NCI-H226 (cell line): ENCODE data around the gene COA4.

ENCODE experiments used
- DNase-seq: peaks from one replicate; pipeline ENCODE4 v3.0.0-alpha.2; 2015

COA4 gene

DNA sequence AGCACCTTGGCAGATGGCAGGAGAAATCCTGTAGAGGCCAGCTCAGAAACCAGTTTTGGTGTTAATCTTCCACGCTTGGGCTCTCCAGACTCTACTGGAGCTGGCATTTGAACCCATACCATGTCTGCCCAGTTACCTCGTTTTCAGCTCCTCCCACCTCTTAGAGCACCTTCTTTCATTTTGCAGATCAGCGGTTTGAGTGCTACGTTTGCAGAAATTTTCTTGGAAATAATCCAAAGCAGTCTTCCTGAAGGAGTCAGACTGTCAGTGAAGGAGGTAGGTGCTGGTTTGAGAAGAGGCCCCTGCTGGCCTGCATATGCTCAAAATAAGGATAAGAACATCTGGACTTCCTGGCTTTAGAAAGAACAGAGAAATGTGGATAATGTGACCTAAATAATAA, 13.7 kb downstream of the COA4 start:
- no peak for DNase-seq

DNA sequence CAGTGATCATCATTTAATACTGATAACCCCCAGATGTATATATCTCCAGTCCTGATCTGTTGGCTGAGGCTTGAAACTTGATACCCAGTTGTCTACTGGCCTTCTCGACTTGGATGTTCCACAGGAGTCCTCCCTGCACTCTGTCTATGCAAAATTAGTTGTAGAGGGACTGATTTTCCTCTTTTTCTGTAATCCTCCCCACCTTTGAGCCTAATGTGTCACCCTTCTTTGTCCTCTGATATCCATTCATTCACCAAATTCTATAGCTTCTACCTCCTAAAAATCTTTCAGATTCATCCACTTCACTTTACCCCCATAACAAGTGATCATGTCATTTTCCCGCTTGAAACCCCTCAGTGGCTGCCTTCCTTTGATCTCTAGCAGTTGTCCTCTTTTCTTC, 16.4 kb downstream of the COA4 start:
- DNase-seq = no peak

DNA sequence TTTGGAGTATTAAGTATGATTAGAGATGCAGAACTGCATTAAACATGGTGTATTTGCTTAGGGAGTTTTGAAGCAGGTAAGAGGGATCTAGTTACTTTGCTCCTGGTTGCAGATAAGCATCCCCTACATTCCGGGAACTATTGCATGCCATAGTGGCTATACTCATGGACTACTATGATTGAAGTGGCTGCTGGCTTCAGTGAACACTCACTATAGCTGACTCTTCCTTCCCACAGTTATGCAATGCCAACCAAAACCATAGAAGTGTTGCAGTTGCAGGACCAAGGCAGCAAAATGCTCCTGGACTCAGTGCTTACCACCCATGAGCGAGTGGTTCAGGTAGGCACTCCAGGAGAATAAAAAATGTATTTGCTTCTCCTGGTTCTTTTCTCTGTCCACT, 17.0 kb downstream of the COA4 start:
- DNase-seq = no peak

DNA sequence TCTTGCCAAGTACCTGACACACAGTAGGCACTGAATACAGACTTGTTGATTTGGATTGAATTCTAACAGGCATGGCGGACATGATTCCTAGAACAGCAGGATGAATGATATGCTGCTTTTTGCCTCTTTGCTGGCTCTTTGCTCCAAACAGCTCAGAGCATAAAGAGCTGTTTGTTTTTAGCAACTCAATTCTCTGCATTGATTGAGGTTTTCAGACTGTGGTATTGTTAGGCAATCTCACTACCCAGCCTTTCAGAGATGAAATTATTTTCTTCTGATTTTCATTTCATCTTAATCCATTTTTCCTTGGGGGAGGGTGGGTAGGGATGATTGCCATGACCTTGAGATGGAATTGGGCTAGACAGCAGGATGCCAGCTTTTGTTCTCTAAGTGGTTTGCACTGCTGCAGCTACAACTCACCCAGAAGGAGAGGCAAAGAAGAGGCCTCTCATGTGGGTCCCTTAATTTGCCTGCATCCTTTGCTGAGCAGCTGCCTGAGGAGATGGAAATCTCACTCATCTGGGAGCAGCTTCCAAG, 20.5 kb downstream of the COA4 start:
- DNase-seq = no peak

DNA sequence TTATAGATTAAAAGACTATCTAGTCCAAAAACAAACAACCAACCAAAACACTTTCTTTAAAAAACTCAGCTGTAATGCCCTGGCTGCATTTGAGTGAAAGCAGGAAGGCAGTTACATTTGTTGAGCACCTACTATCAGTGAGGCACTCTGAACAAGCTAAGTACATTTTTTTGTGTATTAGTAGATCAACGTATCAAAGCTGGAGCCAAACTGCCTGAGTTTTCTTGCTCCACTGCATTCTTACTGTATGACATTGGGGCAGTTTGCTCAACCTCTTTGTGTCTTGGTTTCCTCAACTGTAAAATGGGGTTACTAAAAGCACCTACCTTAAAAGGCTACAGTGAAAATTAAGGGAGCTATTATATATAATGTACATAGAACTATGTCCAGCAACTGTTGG, 22.0 kb downstream of the COA4 start:
- no peak for DNase-seq

DNA sequence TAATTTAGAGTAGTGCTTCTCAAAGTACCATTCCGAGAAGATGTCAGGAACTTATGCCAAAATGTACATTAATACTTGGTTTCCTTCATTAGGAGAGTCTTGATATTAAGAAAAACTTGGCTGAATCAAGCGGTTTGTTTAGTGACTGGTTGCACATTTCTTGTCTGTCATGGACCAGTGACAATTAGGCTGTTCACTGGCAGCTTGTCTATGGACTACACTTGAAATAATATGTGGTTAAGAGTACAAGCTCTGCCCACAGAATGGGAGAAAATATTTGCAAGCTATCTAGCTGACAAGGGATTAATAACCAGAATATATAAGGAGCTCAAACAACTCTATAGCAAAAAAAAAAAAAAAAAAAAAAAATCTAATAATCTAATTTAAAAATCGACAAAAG, 24.6 kb downstream of the COA4 start:
- DNase-seq = no peak

DNA sequence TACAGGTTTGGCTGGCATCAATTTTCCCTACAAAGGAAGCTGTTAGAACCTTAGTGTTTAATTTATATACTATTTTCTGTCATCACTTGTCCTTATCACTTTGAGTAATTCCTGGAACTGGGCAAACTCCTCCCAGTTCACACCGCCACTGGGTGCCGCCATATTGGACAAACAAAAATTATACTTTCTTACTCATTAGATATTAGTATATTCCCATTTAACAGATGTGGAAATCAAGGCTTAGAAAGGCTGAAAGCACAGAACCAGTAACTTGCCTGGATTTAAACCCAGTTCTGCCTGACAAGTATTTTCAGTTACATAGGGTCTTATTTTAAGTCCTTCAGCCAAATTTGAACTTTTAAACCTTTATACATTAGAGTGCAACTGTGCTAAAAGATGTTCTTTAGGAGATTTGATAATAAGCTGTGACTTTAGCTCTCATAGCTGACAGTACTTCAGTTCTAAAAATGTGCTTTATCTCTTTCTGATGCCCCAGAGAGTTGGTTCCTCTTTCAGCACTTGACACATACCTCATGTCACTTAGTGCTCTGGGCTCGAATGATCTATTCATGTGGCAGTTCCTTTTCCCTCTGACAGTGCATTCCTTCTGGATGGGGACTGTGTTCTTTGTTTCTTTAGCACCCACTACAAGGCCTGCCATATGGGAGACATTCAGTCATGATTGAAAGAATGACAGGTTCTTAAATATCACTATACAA, 25.4 kb downstream of the COA4 start:
- no peak for DNase-seq

DNA sequence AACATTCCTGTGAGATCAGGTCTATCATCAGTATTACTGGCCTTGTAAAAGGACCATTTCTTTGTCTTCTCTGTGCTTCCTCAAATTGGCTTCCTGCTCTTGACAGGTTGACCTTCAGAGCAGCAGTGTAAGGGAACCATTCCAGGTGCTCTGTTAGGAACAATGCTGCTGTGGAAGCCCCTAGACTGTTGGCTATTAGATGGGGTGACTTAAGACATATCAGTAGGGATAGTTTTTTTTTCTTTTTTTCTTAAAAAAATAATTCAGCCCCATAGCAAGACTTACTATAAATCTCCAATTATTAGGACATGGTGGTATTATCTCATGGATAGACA, 37.6 kb downstream of the COA4 start:
- no peak for DNase-seq

DNA sequence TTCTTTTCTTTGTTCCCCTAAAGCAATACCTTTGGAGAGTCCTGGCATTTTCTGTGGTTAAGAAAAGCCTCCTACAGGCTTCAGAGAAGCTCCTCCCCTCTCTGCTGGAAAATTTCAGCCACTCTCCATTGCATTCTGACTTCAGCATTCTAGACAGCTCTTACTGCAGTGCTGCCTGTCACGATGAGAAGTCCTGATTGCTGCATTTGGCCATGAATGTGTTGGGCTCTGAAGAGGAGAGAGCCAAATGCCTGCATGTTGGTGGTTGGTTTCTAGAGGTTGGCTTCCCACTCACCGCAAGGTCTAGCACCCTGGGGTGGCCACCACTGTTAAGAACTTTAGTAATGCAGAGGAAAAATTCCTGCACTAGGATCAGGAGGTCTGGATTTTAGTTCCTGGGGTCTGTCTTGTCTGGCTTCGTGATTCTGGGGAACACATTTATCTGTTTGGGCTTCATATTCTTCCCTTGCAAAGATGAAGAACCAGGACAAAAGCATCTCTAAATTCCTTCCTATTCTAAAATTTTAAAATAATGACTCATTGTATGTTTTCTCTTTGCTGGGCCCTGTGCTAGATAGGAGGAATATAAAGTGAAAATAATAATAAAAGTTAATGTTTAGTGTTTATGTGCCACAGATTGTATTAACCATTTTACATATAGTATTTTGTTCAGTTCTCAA, 38.1 kb downstream of the COA4 start:
- peak; percentile 52 for DNase-seq

DNA sequence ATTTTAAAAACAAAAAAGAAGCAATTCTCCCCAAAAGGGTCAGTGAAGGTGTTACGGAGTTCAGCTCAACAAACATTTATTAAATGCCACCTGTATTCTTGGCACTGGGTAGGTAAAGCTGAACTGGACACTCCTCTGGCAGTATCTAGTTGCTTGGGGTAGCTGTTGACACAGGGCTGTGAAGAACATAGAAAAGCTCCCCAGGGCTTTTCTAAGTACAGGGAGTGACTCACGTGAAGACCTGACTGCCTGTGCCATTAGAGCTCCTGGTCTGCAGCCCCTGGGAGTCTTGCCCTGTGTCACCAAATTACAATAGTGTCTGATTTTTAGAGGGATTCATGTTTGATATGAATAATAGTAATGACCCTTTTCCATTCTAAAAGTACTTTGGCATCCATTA, 43.6 kb downstream of the COA4 start:
- no peak for DNase-seq

DNA sequence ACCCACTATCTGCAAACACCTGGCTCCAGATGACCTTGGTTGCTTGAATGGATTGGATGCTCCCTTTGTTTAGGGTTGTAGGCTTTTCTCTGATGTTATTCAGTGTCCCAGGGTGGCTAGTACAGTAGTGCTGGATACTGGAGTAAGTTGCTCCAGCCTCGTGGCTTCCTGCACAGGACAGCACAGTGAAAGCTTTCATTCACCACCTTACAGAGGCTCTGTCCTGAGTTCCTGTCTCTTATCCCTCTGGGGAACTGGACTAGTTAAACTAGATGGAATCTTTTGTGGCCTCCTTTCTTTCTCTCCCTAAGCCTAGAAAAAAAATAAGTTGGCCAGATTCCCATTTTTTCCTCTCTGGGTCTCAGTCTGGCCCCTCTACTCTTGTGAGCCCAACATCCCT, 46.4 kb downstream of the COA4 start:
- DNase-seq = no peak
